ENCODE results near the gene RFC1. TPM values are rescaled to one million over a fixed set of nuclear protein-coding genes. Genes with fewer than 3 reads are reported as not detected.
"Not testable (repeated sequence)": the region's sequence is repeated elsewhere in the genome, so short reads cannot be mapped to it uniquely, and the experiment has no call there.

RFC1 gene
- polyA plus RNA-seq, 1 experiment = 18.1 TPM

GRCh38 chr4:39407584-39407885 lies 41.4 kb upstream of the RFC1 start:
- POLR2A ChIA-PET = no interaction called here
- CTCF ChIA-PET = interaction anchor here (2.0 kb wide), 1 partner anchor 15 kb away, joined by 10 read pairs; no protein-coding TSS in a partner anchor

DNA sequence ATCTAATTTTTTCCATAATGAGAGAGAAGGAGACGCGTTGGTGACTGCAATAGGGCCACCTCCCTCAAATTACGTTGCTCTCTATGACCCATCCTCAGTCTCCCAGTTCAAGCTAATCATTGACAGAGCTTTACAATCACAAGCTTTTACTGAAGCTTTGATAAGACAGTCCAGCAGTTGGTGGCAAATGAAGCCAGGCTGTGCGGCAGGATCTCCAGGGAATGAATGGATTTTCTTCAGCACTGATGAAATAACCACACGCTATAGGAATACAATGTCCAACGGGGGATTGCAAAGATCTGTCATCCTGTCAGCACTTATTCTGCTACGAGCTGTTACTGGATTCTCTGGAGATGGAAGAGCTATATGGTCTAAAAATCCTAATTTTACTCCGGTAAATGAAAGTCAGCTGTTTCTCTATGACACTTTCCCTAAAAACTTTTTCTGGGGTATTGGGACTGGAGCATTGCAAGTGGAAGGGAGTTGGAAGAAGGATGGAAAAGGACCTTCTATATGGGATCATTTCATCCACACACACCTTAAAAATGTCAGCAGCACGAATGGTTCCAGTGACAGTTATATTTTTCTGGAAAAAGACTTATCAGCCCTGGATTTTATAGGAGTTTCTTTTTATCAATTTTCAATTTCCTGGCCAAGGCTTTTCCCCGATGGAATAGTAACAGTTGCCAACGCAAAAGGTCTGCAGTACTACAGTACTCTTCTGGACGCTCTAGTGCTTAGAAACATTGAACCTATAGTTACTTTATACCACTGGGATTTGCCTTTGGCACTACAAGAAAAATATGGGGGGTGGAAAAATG lies 40.8 kb upstream of the RFC1 start, which contains the start of gene KLB:
TSS of gene KLB (plus strand) at position 168 of the 821 bp plus-strand sequence. CDS start at position 188, 20 bp downstream.
- ChIA-PET POLR2A (interaction anchor here (0.6 kb wide), 1 partner anchor 647 kb away, joined by 11 read pairs; no protein-coding TSS in a partner anchor), CTCF (interaction anchor here (2.0 kb wide), 1 partner anchor 14 kb away, joined by 10 read pairs; no protein-coding TSS in a partner anchor)
- Histone ChIP-seq H3K36me3 (ENCODE audit: control insufficient read depth, insufficient read depth, low read length) (no peaks in the 10 kb centered on the region), H3K4me3 (ENCODE audit: low read depth, low read length) (no peak within 1 kb of the TSS), H3K27me3 (ENCODE audit: control insufficient read depth, insufficient read depth, low read length) (no peaks in the 10 kb centered on the region)
- TF ChIP-seq CTCF (IDR thresholded peaks at IDR 0.05; ENCODE audit: insufficient read depth, low read depth, low read length) = no peak
- no peak for DNase-seq (ENCODE audit: low read depth)

More at GRCh38 chr4:39407584-39407885, 41.4 kb upstream of the RFC1 start:
- no peak for DNase-seq (ENCODE audit: low read depth)
- Histone ChIP-seq H3K27me3 (ENCODE audit: control insufficient read depth, insufficient read depth, low read length) (no peaks in the 10 kb centered on the region), H3K36me3 (ENCODE audit: control insufficient read depth, insufficient read depth, low read length) (no peaks in the 10 kb centered on the region), H3K4me3 (ENCODE audit: low read depth, low read length) (no peak overlapping the region)
- TF ChIP-seq CTCF (IDR thresholded peaks at IDR 0.05; ENCODE audit: insufficient read depth, low read depth, low read length) = no peak

- DNase-seq (ENCODE audit: low read depth); CTCF ChIA-PET; H3K36me3 ChIP-seq (ENCODE audit: control insufficient read depth, insufficient read depth, low read length); H3K27me3 ChIP-seq (ENCODE audit: control insufficient read depth, insufficient read depth, low read length); POLR2A ChIA-PET; H3K4me3 ChIP-seq (ENCODE audit: low read depth, low read length): not testable (repeated sequence)
Measured at GRCh38 chr4:39401640-39402039, 35.5 kb upstream of the RFC1 start.

- CTCF ChIA-PET = interaction anchor here (0.7 kb wide), 1 partner anchor 23 kb away, joined by 3 read pairs; no protein-coding TSS in a partner anchor
- H3K27me3 ChIP-seq (ENCODE audit: control insufficient read depth, insufficient read depth, low read length) = no peaks in the 10 kb centered on the region
- POLR2A ChIA-PET = no interaction called here
- H3K36me3 ChIP-seq (ENCODE audit: control insufficient read depth, insufficient read depth, low read length) = no peaks in the 10 kb centered on the region
- DNase-seq (ENCODE audit: low read depth) = no peak
- TF ChIP-seq CTCF (IDR thresholded peaks at IDR 0.05; ENCODE audit: insufficient read depth, low read depth, low read length) = no peak
- H3K4me3 ChIP-seq (ENCODE audit: low read depth, low read length) = no peak overlapping the region
Measured at GRCh38 chr4:39394706-39395105, 28.5 kb upstream of the RFC1 start.

GRCh38 chr4:39390603-39391002 lies 24.4 kb upstream of the RFC1 start:
- TF ChIP-seq CTCF (IDR thresholded peaks at IDR 0.05; ENCODE audit: insufficient read depth, low read depth, low read length) = no peak
- ChIA-PET CTCF (no interaction called here), POLR2A (no interaction called here)
- no peak for DNase-seq (ENCODE audit: low read depth)
- Histone ChIP-seq H3K4me3 (ENCODE audit: low read depth, low read length) (no peak overlapping the region), H3K27me3 (ENCODE audit: control insufficient read depth, insufficient read depth, low read length) (no peaks in the 10 kb centered on the region), H3K36me3 (ENCODE audit: control insufficient read depth, insufficient read depth, low read length) (no peaks in the 10 kb centered on the region)

Measured in BJ (cell line).